Measurements from ENCODE around the gene TMEM167A. TPM values are rescaled to one million over a fixed set of nuclear protein-coding genes. Genes with fewer than 3 reads are reported as not detected.
A peak's percentile ranks its signal among the peaks of the same experiment; 100 is the strongest.

Gene TMEM167A
- total and polyA plus RNA-seq, 2 experiments from 2014 or later = 106 to 211 TPM

DNA sequence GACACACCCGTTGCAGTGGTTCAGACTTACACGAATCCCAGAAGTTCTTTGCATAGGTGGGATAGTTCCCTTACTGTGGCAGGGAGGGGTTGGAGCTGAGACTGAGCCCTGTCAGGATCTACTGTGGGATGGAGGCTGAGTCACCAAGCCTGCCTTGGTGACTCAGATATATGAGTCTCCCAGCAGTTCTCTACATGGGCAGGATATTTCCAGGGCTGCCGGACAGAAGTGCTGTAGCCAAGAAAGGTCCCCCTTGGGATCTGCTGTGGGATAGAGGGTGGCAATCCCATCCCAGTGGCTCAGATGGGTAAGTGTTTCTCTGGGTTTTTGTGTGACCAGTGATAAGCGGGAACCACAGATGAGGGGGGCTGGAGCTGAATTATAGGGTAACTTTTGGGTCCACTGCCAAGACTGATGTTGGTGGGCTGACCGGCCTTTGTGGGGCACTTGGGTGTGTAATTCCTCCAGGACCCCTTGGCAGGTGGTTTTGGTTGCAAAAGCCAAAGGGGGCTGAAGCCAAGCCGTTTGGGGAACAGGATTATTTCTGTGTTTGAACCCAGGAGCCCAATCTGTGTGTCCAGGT is 18.9 kb upstream of the TMEM167A start:
- H3K9ac ChIP-seq = no peak overlapping the region
- TF ChIP-seq EZH2 (IDR thresholded peaks at IDR 0.05; ENCODE audit: insufficient read depth, poor library complexity, severe bottlenecking) (no peak), EZH2phosphoT487 (IDR thresholded peaks at IDR 0.05; ENCODE audit: insufficient read depth, low read depth) (no peak)

DNA sequence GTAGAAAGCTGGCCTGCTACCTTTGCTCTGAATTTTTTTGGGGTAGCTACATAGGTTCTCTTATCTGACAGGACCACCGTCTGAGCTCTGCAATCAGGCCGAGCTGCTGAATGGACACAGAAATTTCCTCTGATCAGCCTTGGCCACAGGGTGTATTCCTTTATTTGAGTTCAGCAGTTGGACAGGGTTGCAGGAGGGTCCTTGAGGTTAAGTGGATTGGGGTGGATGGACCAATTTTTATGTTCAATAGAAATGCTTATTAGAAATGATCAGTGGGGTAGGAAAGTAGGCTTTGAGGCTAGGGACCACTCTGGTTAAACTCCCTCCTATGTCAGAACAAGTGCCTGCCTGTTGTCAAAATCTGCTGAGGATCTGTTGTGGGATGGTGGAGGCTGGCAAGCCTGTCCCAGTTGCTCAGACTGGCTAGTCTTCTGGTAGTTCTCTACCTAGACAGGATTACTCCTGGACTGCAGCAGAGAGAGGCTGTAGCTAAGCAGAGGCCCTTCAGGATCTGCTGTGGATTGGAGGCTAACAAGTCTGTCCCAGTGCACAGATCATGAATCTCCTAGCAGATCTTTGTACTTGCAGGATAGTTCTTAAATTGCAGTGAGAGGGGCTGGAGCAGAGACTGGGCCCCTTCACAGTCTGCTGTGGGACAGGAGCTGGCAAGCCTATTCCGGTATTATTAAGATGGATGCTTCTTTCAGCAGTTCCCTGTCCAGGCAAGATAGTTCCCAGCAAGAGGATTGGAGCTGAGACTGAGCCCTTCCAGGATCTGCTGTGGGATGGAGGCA is 18.2 kb upstream of the TMEM167A start:
- 66 to 84% methylated on average over 3 of the region's 3 CpGs for WGBS, 2 experiments (ENCODE audit: low coverage in 1 of 2, low lambda C conversion rate in 2 of 2, missing lambda C conversion rate in 2 of 2)
- H3K9ac ChIP-seq = no peak overlapping the region
- H2AFZ ChIP-seq = peak overlapping the region; percentile 21; the same call in 1 of the 2 replicates
- H3K79me2 ChIP-seq (ENCODE audit: insufficient read depth) = no peaks in the 10 kb centered on the region
- no peak for DNase-seq
- TF ChIP-seq EZH2phosphoT487 (IDR thresholded peaks at IDR 0.05; ENCODE audit: insufficient read depth, low read depth) = no peak
- H3K27me3 ChIP-seq (replicated peaks; ENCODE audit: insufficient read depth) = no peaks in the 10 kb centered on the region
- peak overlapping the region; percentile 69 for H3K4me2 ChIP-seq (ENCODE audit: unreplicated experiment)
- peaks cover 25% of the 10 kb centered on the region for H3F3A ChIP-seq (ENCODE audit: insufficient read depth)
- in situ Hi-C loops (cut with MboI) = no loop called here
- peak overlapping the region; percentile 15; the same call in 1 of the 2 replicates for H3K27ac ChIP-seq
- no peaks in the 10 kb centered on the region for H3K36me3 ChIP-seq (ENCODE audit: low read depth)
- no peaks in the 10 kb centered on the region for H3K9me2 ChIP-seq (ENCODE audit: insufficient read depth)
- H3K9me3 ChIP-seq (ENCODE audit: low read depth) = no peaks in the 10 kb centered on the region
- H4K20me1 ChIP-seq (ENCODE audit: insufficient read depth) = no peaks in the 10 kb centered on the region
- no peak overlapping the region for H3K4me3 ChIP-seq
- H3K4me1 ChIP-seq (ENCODE audit: insufficient read depth) = peaks cover 35% of the 10 kb centered on the region

More for the DNA sequence above, 18.9 kb upstream of the TMEM167A start:
- no peaks in the 10 kb centered on the region for H3K27me3 ChIP-seq (replicated peaks; ENCODE audit: insufficient read depth)
- no peak overlapping the region for H3K4me3 ChIP-seq
- in situ Hi-C loops (cut with MboI) = no loop called here
- H4K20me1 ChIP-seq (ENCODE audit: insufficient read depth) = no peaks in the 10 kb centered on the region
- peak overlapping the region; percentile 36 for H3K27ac ChIP-seq
- peaks cover 25% of the 10 kb centered on the region for H3F3A ChIP-seq (ENCODE audit: insufficient read depth)
- DNase-seq = peak; percentile 94
- H3K9me2 ChIP-seq (ENCODE audit: insufficient read depth) = no peaks in the 10 kb centered on the region
- H3K4me1 ChIP-seq (ENCODE audit: insufficient read depth) = peaks cover 35% of the 10 kb centered on the region
- no peaks in the 10 kb centered on the region for H3K9me3 ChIP-seq (ENCODE audit: low read depth)
- H3K36me3 ChIP-seq (ENCODE audit: low read depth) = no peaks in the 10 kb centered on the region
- H2AFZ ChIP-seq = peak overlapping the region; percentile 21; the same call in 1 of the 2 replicates
- H3K79me2 ChIP-seq (ENCODE audit: insufficient read depth) = no peaks in the 10 kb centered on the region
- 32 to 35% methylated on average over 6 of the region's 6 CpGs for WGBS, 2 experiments (ENCODE audit: low coverage in 1 of 2, low lambda C conversion rate in 2 of 2, missing lambda C conversion rate in 2 of 2)
- peak overlapping the region; percentile 69 for H3K4me2 ChIP-seq (ENCODE audit: unreplicated experiment)

DNA sequence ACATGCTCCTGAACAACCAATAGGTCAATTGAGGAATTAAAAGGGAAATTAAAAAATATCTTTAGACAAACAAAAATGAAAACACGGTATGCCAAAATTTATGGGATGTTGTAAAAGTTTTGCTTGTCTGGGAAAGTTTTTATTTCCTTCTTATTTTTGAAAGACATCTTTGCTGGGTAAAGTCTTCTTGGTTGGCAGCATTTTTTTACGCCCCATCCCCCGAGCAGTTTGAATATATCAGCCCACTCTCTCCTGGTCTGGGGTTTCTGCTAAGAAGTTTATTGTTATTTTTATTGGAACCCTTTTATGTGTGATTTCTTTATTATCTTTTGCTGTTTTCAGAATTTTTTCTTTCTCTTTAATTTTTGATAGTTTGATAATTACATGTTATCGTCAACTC is 16.5 kb upstream of the TMEM167A start:
- WGBS, 2 experiments (ENCODE audit: low coverage in 1 of 2, low lambda C conversion rate in 2 of 2, missing lambda C conversion rate in 2 of 2) = 97 to 98% methylated on average over 4 of the region's 4 CpGs
- Histone ChIP-seq H3K4me1 (ENCODE audit: insufficient read depth) (peaks cover 35% of the 10 kb centered on the region), H3F3A (ENCODE audit: insufficient read depth) (peaks cover 25% of the 10 kb centered on the region)

DNA sequence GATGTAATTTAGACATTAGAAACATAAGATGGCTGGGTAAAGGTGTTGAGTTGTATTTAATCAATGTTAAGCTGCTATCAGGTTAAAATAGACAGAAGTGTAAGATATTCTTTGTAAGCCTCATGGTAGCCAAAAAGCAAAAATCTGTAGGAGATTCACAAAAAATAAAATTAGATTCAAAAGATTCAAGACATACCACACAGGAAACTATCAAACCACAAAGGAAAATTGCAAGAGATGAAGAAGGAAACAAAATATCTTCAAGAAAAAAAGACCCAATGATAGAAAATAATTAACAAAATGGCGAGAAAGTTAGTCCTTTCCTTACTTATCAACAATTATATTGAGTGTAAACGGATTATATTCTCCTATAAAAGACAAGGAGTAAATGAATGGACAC is 15.4 kb upstream of the TMEM167A start:
- Histone ChIP-seq H3K4me3 (no peak overlapping the region), H3F3A (ENCODE audit: insufficient read depth) (peaks cover 16% of the 10 kb centered on the region), H2AFZ (no peak overlapping the region), H3K9me2 (ENCODE audit: insufficient read depth) (no peaks in the 10 kb centered on the region), H3K9me3 (ENCODE audit: low read depth) (no peaks in the 10 kb centered on the region), H3K4me2 (ENCODE audit: unreplicated experiment) (no peak overlapping the region), H3K79me2 (ENCODE audit: insufficient read depth) (no peaks in the 10 kb centered on the region; the same call in 1 of the 2 replicates), H4K20me1 (ENCODE audit: insufficient read depth) (no peaks in the 10 kb centered on the region), H3K9ac (no peak overlapping the region), H3K27ac (no peak overlapping the region), H3K27me3 (replicated peaks; ENCODE audit: insufficient read depth) (no peaks in the 10 kb centered on the region), H3K36me3 (ENCODE audit: low read depth) (no peaks in the 10 kb centered on the region), H3K4me1 (ENCODE audit: insufficient read depth) (peaks cover 25% of the 10 kb centered on the region)
- DNase-seq = no peak
- TF ChIP-seq EZH2 (IDR thresholded peaks at IDR 0.05; ENCODE audit: insufficient read depth, poor library complexity, severe bottlenecking) (no peak), EZH2phosphoT487 (IDR thresholded peaks at IDR 0.05; ENCODE audit: insufficient read depth, low read depth) (no peak)
- in situ Hi-C loops (cut with MboI) = no loop called here
- 89 to 91% methylated on average over 2 of the region's 2 CpGs for WGBS, 2 experiments (ENCODE audit: low coverage in 1 of 2, low lambda C conversion rate in 2 of 2, missing lambda C conversion rate in 2 of 2)

More for the DNA sequence above, 16.5 kb upstream of the TMEM167A start:
- H4K20me1 ChIP-seq (ENCODE audit: insufficient read depth) = no peaks in the 10 kb centered on the region
- no peak overlapping the region for H3K27ac ChIP-seq
- no peak for DNase-seq
- no peak overlapping the region for H2AFZ ChIP-seq
- no peak overlapping the region for H3K4me2 ChIP-seq (ENCODE audit: unreplicated experiment)
- TF ChIP-seq EZH2 (IDR thresholded peaks at IDR 0.05; ENCODE audit: insufficient read depth, poor library complexity, severe bottlenecking) = no peak
- no peak for TF ChIP-seq EZH2phosphoT487 (IDR thresholded peaks at IDR 0.05; ENCODE audit: insufficient read depth, low read depth)
- in situ Hi-C loops (cut with MboI) = no loop called here
- H3K9me2 ChIP-seq (ENCODE audit: insufficient read depth) = no peaks in the 10 kb centered on the region
- no peaks in the 10 kb centered on the region for H3K36me3 ChIP-seq (ENCODE audit: low read depth)
- no peaks in the 10 kb centered on the region for H3K9me3 ChIP-seq (ENCODE audit: low read depth)
- H3K79me2 ChIP-seq (ENCODE audit: insufficient read depth) = no peaks in the 10 kb centered on the region
- H3K4me3 ChIP-seq = no peak overlapping the region
- H3K27me3 ChIP-seq (replicated peaks; ENCODE audit: insufficient read depth) = no peaks in the 10 kb centered on the region
- H3K9ac ChIP-seq = no peak overlapping the region
